BLaER1 treated with 17β-estradiol and CSF1 and Interleukin-3, amounts not matched to agents 10 nM and 100 nM (cell line): ENCODE data around the gene EDIL3.

Experiments used
- H3K27ac ChIP-seq, 11 experiments: shearing (Covaris generic); formaldehyde crosslinking; 2 replicates each; pipeline ENCODE4 v1.8.1; 2022
- H3K27me3 ChIP-seq, 11 experiments: shearing (Covaris generic); formaldehyde crosslinking; 2 replicates each; pipeline ENCODE4 v1.8.1; 2022
- H3K36me3 ChIP-seq, 11 experiments: shearing (Covaris generic); formaldehyde crosslinking; 2 replicates each; pipeline ENCODE4 v1.8.1; 2022
- H3K4me1 ChIP-seq, 10 experiments: shearing (Covaris generic); formaldehyde crosslinking; 2 replicates each; pipeline ENCODE4 v1.8.1; 2022
- H3K4me2 ChIP-seq, 11 experiments: shearing (Covaris generic); formaldehyde crosslinking; 2 replicates each; pipeline ENCODE4 v1.8.1; 2022
- H3K4me3 ChIP-seq, 10 experiments: shearing (Covaris generic); formaldehyde crosslinking; 2 replicates each; pipeline ENCODE4 v1.8.1; 2022
- H3K9ac ChIP-seq, 11 experiments: shearing (Covaris generic); formaldehyde crosslinking; 2 replicates each; pipeline ENCODE4 v1.8.1; 2022
- H3K9me3 ChIP-seq, 11 experiments: shearing (Covaris generic); formaldehyde crosslinking; replicated peaks in 1 of 11; 2 replicates each; pipeline ENCODE4 v1.8.1; 2022
- H4K20me1 ChIP-seq, 11 experiments: shearing (Covaris generic); formaldehyde crosslinking; 2 replicates each; pipeline ENCODE4 v1.8.1; 2022
- Cebpa-rat ChIP-seq, 11 experiments: shearing (Covaris generic); IDR thresholded peaks; 2 replicates each; pipeline ENCODE4 v1.8.1; 2022

Gene EDIL3

GRCh38 chr5:84227236-84227635 lies 157.4 kb downstream of the EDIL3 start:
- Histone ChIP-seq H4K20me1 (no peaks in the 10 kb centered on the region), H3K9me3 (no peaks in the 10 kb centered on the region), H3K27me3 (no peaks in the 10 kb centered on the region), H3K4me1 (peaks cover 0 to 27% (median 0%) of the 10 kb centered on the region in 10 experiments; a peak in 4 of 20 replicates), H3K4me3 (no peak overlapping the region), H3K36me3 (no peaks in the 10 kb centered on the region), H3K27ac (no peak overlapping the region), H3K9ac (no peak overlapping the region), H3K4me2 (no peak overlapping the region)
- no peak for TF ChIP-seq Cebpa-rat (IDR thresholded peaks at IDR 0.05)

- Histone ChIP-seq H3K27ac (no peak overlapping the region), H3K27me3 (no peaks in the 10 kb centered on the region), H3K4me3 (no peak overlapping the region), H4K20me1 (no peaks in the 10 kb centered on the region), H3K36me3 (no peaks in the 10 kb centered on the region), H3K9me3 (no peaks in the 10 kb centered on the region), H3K4me1 (peaks cover 0 to 2% (median 0%) of the 10 kb centered on the region in 10 experiments; a peak in 1 of 20 replicates), H3K9ac (no peak overlapping the region), H3K4me2 (no peak overlapping the region)
- no peak for TF ChIP-seq Cebpa-rat (IDR thresholded peaks at IDR 0.05)
Measured at GRCh38 chr5:84218546-84218945, 166.1 kb downstream of the EDIL3 start.

GRCh38 chr5:84215521-84215920 lies 169.2 kb downstream of the EDIL3 start:
- no peak for TF ChIP-seq Cebpa-rat (IDR thresholded peaks at IDR 0.05)
- no peak overlapping the region for H3K9ac ChIP-seq
- no peak overlapping the region for H3K27ac ChIP-seq

GRCh38 chr5:84213861-84214260 lies 170.8 kb downstream of the EDIL3 start:
- H3K27ac ChIP-seq = no peak overlapping the region
- H3K4me3 ChIP-seq = no peak overlapping the region
- TF ChIP-seq Cebpa-rat (IDR thresholded peaks at IDR 0.05) = no peak
- no peaks in the 10 kb centered on the region for H4K20me1 ChIP-seq
- H3K27me3 ChIP-seq = no peaks in the 10 kb centered on the region
- no peaks in the 10 kb centered on the region for H3K36me3 ChIP-seq
- no peaks in the 10 kb centered on the region for H3K9me3 ChIP-seq
- H3K4me2 ChIP-seq = no peak overlapping the region
- peaks cover 0 to 2% (median 0%) of the 10 kb centered on the region in 10 experiments; a peak in 1 of 20 replicates for H3K4me1 ChIP-seq
- H3K9ac ChIP-seq = no peak overlapping the region

More at GRCh38 chr5:84215521-84215920, 169.2 kb downstream of the EDIL3 start:
- Histone ChIP-seq H3K27me3 (no peaks in the 10 kb centered on the region), H3K4me1 (peaks cover 0 to 2% (median 0%) of the 10 kb centered on the region in 10 experiments; a peak in 1 of 20 replicates), H3K9me3 (no peaks in the 10 kb centered on the region), H3K4me2 (no peak overlapping the region), H4K20me1 (no peaks in the 10 kb centered on the region), H3K36me3 (no peaks in the 10 kb centered on the region), H3K4me3 (no peak overlapping the region)

- Histone ChIP-seq H3K27ac (no peak overlapping the region), H3K4me2 (no peak overlapping the region), H3K9me3 (no peaks in the 10 kb centered on the region)
Measured at GRCh38 chr5:84213212-84213611, 171.5 kb downstream of the EDIL3 start.

GRCh38 chr5:84204772-84205171 lies 179.9 kb downstream of the EDIL3 start:
- Histone ChIP-seq H3K4me2 (no peak overlapping the region), H3K9me3 (no peaks in the 10 kb centered on the region), H3K36me3 (no peaks in the 10 kb centered on the region), H3K4me3 (no peak overlapping the region), H3K4me1 (peaks cover 0 to 6% (median 0%) of the 10 kb centered on the region in 10 experiments; a peak in 2 of 20 replicates), H3K27ac (no peak overlapping the region), H3K27me3 (no peaks in the 10 kb centered on the region), H3K9ac (no peak overlapping the region), H4K20me1 (no peaks in the 10 kb centered on the region)
- peak in 2 of 11 experiments; percentile 36 to 44; a peak in 2 of 22 replicates for TF ChIP-seq Cebpa-rat (IDR thresholded peaks at IDR 0.05)

More at GRCh38 chr5:84213212-84213611, 171.5 kb downstream of the EDIL3 start:
- H3K4me1 ChIP-seq = peaks cover 0 to 2% (median 0%) of the 10 kb centered on the region in 10 experiments; a peak in 1 of 20 replicates
- no peaks in the 10 kb centered on the region for H3K27me3 ChIP-seq
- TF ChIP-seq Cebpa-rat (IDR thresholded peaks at IDR 0.05) = no peak
- no peak overlapping the region for H3K9ac ChIP-seq
- H4K20me1 ChIP-seq = no peaks in the 10 kb centered on the region
- H3K4me3 ChIP-seq = no peak overlapping the region
- no peaks in the 10 kb centered on the region for H3K36me3 ChIP-seq

- TF ChIP-seq Cebpa-rat (IDR thresholded peaks at IDR 0.05) = no peak
- no peak overlapping the region for H3K4me3 ChIP-seq
Measured at GRCh38 chr5:84202136-84202535, 182.5 kb downstream of the EDIL3 start.

GRCh38 chr5:84197538-84197937 lies 187.1 kb downstream of the EDIL3 start:
- Histone ChIP-seq H3K4me3 (no peak overlapping the region), H3K9me3 (no peaks in the 10 kb centered on the region), H3K4me2 (peak overlapping the region in 6 of 11 experiments; percentile 22 to 81 (median 53); a peak in 10 of 22 replicates), H3K9ac (peak overlapping the region in 2 of 11 experiments; percentile 16 to 49; a peak in 3 of 22 replicates), H4K20me1 (no peaks in the 10 kb centered on the region), H3K36me3 (no peaks in the 10 kb centered on the region), H3K27ac (peak overlapping the region in 6 of 11 experiments; percentile 9 to 82 (median 64); a peak in 9 of 22 replicates), H3K27me3 (no peaks in the 10 kb centered on the region), H3K4me1 (peaks cover 0 to 48% (median 5%) of the 10 kb centered on the region in 10 experiments; a peak in 10 of 20 replicates)
- TF ChIP-seq Cebpa-rat (IDR thresholded peaks at IDR 0.05) = peak in 6 of 11 experiments; percentile 34 to 74 (median 61); a peak in 5 of 22 replicates

More at GRCh38 chr5:84202136-84202535, 182.5 kb downstream of the EDIL3 start:
- Histone ChIP-seq H3K9me3 (no peaks in the 10 kb centered on the region), H3K36me3 (no peaks in the 10 kb centered on the region), H3K4me1 (peaks cover 0 to 32% (median 5%) of the 10 kb centered on the region in 10 experiments; a peak in 10 of 20 replicates), H4K20me1 (no peaks in the 10 kb centered on the region), H3K27ac (no peak overlapping the region), H3K27me3 (no peaks in the 10 kb centered on the region), H3K9ac (no peak overlapping the region), H3K4me2 (no peak overlapping the region)

- peaks cover 0 to 9% (median 0%) of the 10 kb centered on the region in 10 experiments; a peak in 4 of 20 replicates for H3K4me1 ChIP-seq
- no peaks in the 10 kb centered on the region for H3K36me3 ChIP-seq
- H3K9ac ChIP-seq = no peak overlapping the region
- no peaks in the 10 kb centered on the region for H4K20me1 ChIP-seq
- H3K27ac ChIP-seq = no peak overlapping the region
- no peak for TF ChIP-seq Cebpa-rat (IDR thresholded peaks at IDR 0.05)
- no peak overlapping the region for H3K4me2 ChIP-seq
- no peaks in the 10 kb centered on the region for H3K9me3 ChIP-seq
- H3K27me3 ChIP-seq = no peaks in the 10 kb centered on the region
- H3K4me3 ChIP-seq = no peak overlapping the region
Measured at GRCh38 chr5:84191281-84191680, 193.4 kb downstream of the EDIL3 start.

- no peak overlapping the region for H3K4me3 ChIP-seq
- no peak overlapping the region for H3K4me2 ChIP-seq
- no peaks in the 10 kb centered on the region for H3K9me3 ChIP-seq
- H3K27ac ChIP-seq = no peak overlapping the region
- peaks cover 0 to 13% (median 7%) of the 10 kb centered on the region in 10 experiments; a peak in 7 of 20 replicates for H3K4me1 ChIP-seq
- H3K27me3 ChIP-seq = no peaks in the 10 kb centered on the region
- H3K9ac ChIP-seq = no peak overlapping the region
- TF ChIP-seq Cebpa-rat (IDR thresholded peaks at IDR 0.05) = no peak
- no peaks in the 10 kb centered on the region for H4K20me1 ChIP-seq
- H3K36me3 ChIP-seq = no peaks in the 10 kb centered on the region
Measured at GRCh38 chr5:84184857-84185256, 199.8 kb downstream of the EDIL3 start.
